Chondrocyte (in vitro differentiated cells): Measurements from ENCODE around the gene SEC22A. TPM values are rescaled to one million over a fixed set of nuclear protein-coding genes. Genes with fewer than 3 reads are reported as not detected.

ENCODE experiments used
- DNase-seq: peaks from one replicate; pipeline ENCODE4 v3.0.0; 2021; ENCODE audit warnings: mixed read lengths, low spot score
- H3K27ac Mint-ChIP-seq: one replicate; pipeline ENCODE4 v1.8.0; 2021; ENCODE audit warnings: mild to moderate bottlenecking, moderate library complexity, mixed read lengths; ENCODE audit not compliant: unreplicated experiment
- H3K27me3 Mint-ChIP-seq: 2 replicates; pipeline ENCODE4 v1.8.0; 2021; ENCODE audit warnings: low read depth, mixed read lengths
- H3K36me3 Mint-ChIP-seq: 2 replicates; pipeline ENCODE4 v1.8.0; 2021; ENCODE audit warnings: low read depth, mixed read lengths
- H3K4me1 Mint-ChIP-seq: 2 replicates; pipeline ENCODE4 v1.8.0; 2021; ENCODE audit warnings: low read depth, mild to moderate bottlenecking, mixed read lengths
- H3K4me3 Mint-ChIP-seq: one replicate; pipeline ENCODE4 v1.8.0; 2021; ENCODE audit warnings: mild to moderate bottlenecking, moderate library complexity, mixed read lengths; ENCODE audit not compliant: unreplicated experiment
- H3K9me3 Mint-ChIP-seq: 2 replicates; pipeline ENCODE4 v1.8.0; 2021; ENCODE audit warnings: low read depth, mixed read lengths
- total RNA-seq: library from RNA; stranded (reverse); gene quantifications from 3 replicates; pipeline ENCODE4 v1.2.1, GENCODE V29; 2021
- TF ChIP-seq, protein P1 (sequence below): fragments of 200-600 bp; sonication (generic); IDR thresholded peaks from 2 replicates; pipeline ENCODE4 v1.5.0; 2021; ENCODE audit warnings: antibody characterized with exemption, mild to moderate bottlenecking, moderate library complexity

SEC22A gene
- total RNA-seq, 1 donor from 2014 or later: 14.4 TPM

GRCh38 chr3:123278446-123278845, 76.7 kb downstream of the SEC22A start:
- Mint-ChIP-seq H3K27ac (no peak overlapping the region), H3K4me1 (peaks cover 3% of the 10 kb centered on the region), H3K36me3 (peaks cover 3% of the 10 kb centered on the region), H3K27me3 (no peaks in the 10 kb centered on the region), H3K9me3 (no peaks in the 10 kb centered on the region), H3K4me3 (no peak overlapping the region)
- TF ChIP-seq, protein P1, sequence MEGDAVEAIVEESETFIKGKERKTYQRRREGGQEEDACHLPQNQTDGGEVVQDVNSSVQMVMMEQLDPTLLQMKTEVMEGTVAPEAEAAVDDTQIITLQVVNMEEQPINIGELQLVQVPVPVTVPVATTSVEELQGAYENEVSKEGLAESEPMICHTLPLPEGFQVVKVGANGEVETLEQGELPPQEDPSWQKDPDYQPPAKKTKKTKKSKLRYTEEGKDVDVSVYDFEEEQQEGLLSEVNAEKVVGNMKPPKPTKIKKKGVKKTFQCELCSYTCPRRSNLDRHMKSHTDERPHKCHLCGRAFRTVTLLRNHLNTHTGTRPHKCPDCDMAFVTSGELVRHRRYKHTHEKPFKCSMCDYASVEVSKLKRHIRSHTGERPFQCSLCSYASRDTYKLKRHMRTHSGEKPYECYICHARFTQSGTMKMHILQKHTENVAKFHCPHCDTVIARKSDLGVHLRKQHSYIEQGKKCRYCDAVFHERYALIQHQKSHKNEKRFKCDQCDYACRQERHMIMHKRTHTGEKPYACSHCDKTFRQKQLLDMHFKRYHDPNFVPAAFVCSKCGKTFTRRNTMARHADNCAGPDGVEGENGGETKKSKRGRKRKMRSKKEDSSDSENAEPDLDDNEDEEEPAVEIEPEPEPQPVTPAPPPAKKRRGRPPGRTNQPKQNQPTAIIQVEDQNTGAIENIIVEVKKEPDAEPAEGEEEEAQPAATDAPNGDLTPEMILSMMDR: no peak
- DNase-seq: peak; percentile 41

GRCh38 chr3:123279121-123279520, 77.4 kb downstream of the SEC22A start:
- H3K4me1 Mint-ChIP-seq: no peaks in the 10 kb centered on the region
- no peak overlapping the region for H3K27ac Mint-ChIP-seq
- peaks cover 3% of the 10 kb centered on the region for H3K36me3 Mint-ChIP-seq
- no peaks in the 10 kb centered on the region for H3K27me3 Mint-ChIP-seq
- no peak overlapping the region for H3K4me3 Mint-ChIP-seq
- TF ChIP-seq, protein P1: no peak
- DNase-seq: peak; percentile 52
- no peaks in the 10 kb centered on the region for H3K9me3 Mint-ChIP-seq

- H3K27ac Mint-ChIP-seq: no peak overlapping the region
- H3K4me1 Mint-ChIP-seq: no peaks in the 10 kb centered on the region
- no peaks in the 10 kb centered on the region for H3K9me3 Mint-ChIP-seq
- H3K27me3 Mint-ChIP-seq: no peaks in the 10 kb centered on the region
- peaks cover 3% of the 10 kb centered on the region for H3K36me3 Mint-ChIP-seq
- no peak overlapping the region for H3K4me3 Mint-ChIP-seq
- peak; percentile 12 for DNase-seq
- TF ChIP-seq, protein P1: no peak
Observed at GRCh38 chr3:123281406-123281805, 79.7 kb downstream of the SEC22A start.

GRCh38 chr3:123281929-123282328, 80.2 kb downstream of the SEC22A start:
- TF ChIP-seq, protein P1: no peak
- DNase-seq: peak; percentile 18
- Mint-ChIP-seq H3K9me3 (no peaks in the 10 kb centered on the region), H3K4me1 (no peaks in the 10 kb centered on the region), H3K4me3 (no peak overlapping the region), H3K36me3 (peaks cover 3% of the 10 kb centered on the region), H3K27ac (no peak overlapping the region), H3K27me3 (no peaks in the 10 kb centered on the region)

GRCh38 chr3:123282461-123282860, 80.7 kb downstream of the SEC22A start:
- Mint-ChIP-seq H3K9me3 (no peaks in the 10 kb centered on the region), H3K4me3 (no peak overlapping the region), H3K27me3 (no peaks in the 10 kb centered on the region), H3K36me3 (peaks cover 3% of the 10 kb centered on the region), H3K27ac (no peak overlapping the region), H3K4me1 (no peaks in the 10 kb centered on the region)
- DNase-seq: peak; percentile 54
- TF ChIP-seq, protein P1: no peak
